Ishikawa (cell line): ENCODE results near the gene ARID4B.

ENCODE experiments used
- CEBPB ChIP-seq: IDR thresholded peaks from 2 replicates; pipeline ENCODE4 v1.6.1; 2012
- CREB1 ChIP-seq: IDR thresholded peaks from 2 replicates; pipeline ENCODE4 v1.6.1; 2012; ENCODE audit warnings: low read depth
- EGR1 ChIP-seq: IDR thresholded peaks from 2 replicates; pipeline ENCODE4 v1.6.1; 2012
- EP300 ChIP-seq: IDR thresholded peaks from 2 replicates; pipeline ENCODE4 v1.6.1; 2012; ENCODE audit warnings: borderline replicate concordance
- FOXM1 ChIP-seq: IDR thresholded peaks from 2 replicates; pipeline ENCODE4 v1.6.1; 2012; ENCODE audit warnings: low read depth, borderline replicate concordance
- MAX ChIP-seq: IDR thresholded peaks from 2 replicates; pipeline ENCODE4 v1.6.1; 2012
- NFIC ChIP-seq: IDR thresholded peaks from 2 replicates; pipeline ENCODE4 v1.6.1; 2012
- RAD21 ChIP-seq: IDR thresholded peaks from 2 replicates; pipeline ENCODE4 v1.6.1; 2012; ENCODE audit warnings: low read depth
- REST ChIP-seq: IDR thresholded peaks from 2 replicates; pipeline ENCODE4 v1.6.1; 2012; ENCODE audit warnings: low read depth, mild to moderate bottlenecking
- TAF1 ChIP-seq: IDR thresholded peaks from 2 replicates; pipeline ENCODE4 v1.6.1; 2012; ENCODE audit warnings: low read depth, mild to moderate bottlenecking
- TCF12 ChIP-seq: IDR thresholded peaks from 2 replicates; pipeline ENCODE4 v1.6.1; 2012; ENCODE audit warnings: low read depth
- TEAD4 ChIP-seq: IDR thresholded peaks from 2 replicates; pipeline ENCODE4 v1.6.1; 2012
- USF1 ChIP-seq: IDR thresholded peaks from 2 replicates; pipeline ENCODE4 v1.6.1; 2012
- YY1 ChIP-seq: IDR thresholded peaks from 2 replicates; pipeline ENCODE4 v1.6.1; 2012; ENCODE audit warnings: low read depth
- ZBTB7A ChIP-seq: IDR thresholded peaks from 2 replicates; pipeline ENCODE4 v1.6.1; 2012; ENCODE audit warnings: low read depth

Gene ARID4B

GRCh38 chr1:235139315-235139714 is 188.7 kb downstream of the ARID4B start:
- TF ChIP-seq REST: no peak
- TF ChIP-seq CREB1: no peak
- no peak for TF ChIP-seq EP300
- no peak for TF ChIP-seq MAX
- no peak for TF ChIP-seq YY1
- TF ChIP-seq EGR1: no peak
- TF ChIP-seq USF1: no peak
- TF ChIP-seq TEAD4: no peak
- TF ChIP-seq RAD21: no peak
- no peak for TF ChIP-seq CEBPB
- no peak for TF ChIP-seq TAF1

GRCh38 chr1:235138821-235139220 is 189.2 kb downstream of the ARID4B start:
- TF ChIP-seq TAF1 (no peak), YY1 (no peak), NFIC (no peak), REST (no peak), FOXM1 (no peak), RAD21 (no peak), USF1 (no peak)

- TF ChIP-seq NFIC (peak; percentile 30; the same call in 1 of the 2 replicates), YY1 (no peak), TEAD4 (no peak), TCF12 (no peak)
Measured at GRCh38 chr1:235136111-235136510, 191.9 kb downstream of the ARID4B start.

- TF ChIP-seq TCF12: no peak
- no peak for TF ChIP-seq EP300
- no peak for TF ChIP-seq MAX
- TF ChIP-seq TEAD4: no peak
- no peak for TF ChIP-seq TAF1
- TF ChIP-seq FOXM1: no peak
- TF ChIP-seq NFIC: no peak
- no peak for TF ChIP-seq RAD21
- no peak for TF ChIP-seq YY1
- TF ChIP-seq USF1: no peak
- no peak for TF ChIP-seq REST
- TF ChIP-seq CREB1: no peak
- no peak for TF ChIP-seq CEBPB
- TF ChIP-seq ZBTB7A: no peak
- TF ChIP-seq EGR1: no peak
Measured at GRCh38 chr1:235134171-235134570, 193.8 kb downstream of the ARID4B start.

- TF ChIP-seq REST (no peak), NFIC (no peak), FOXM1 (no peak), CREB1 (no peak), ZBTB7A (no peak)
Measured at GRCh38 chr1:235133086-235133485, 194.9 kb downstream of the ARID4B start.
